K562 (cell line): Measurements from ENCODE around the gene SDCCAG8.

Experiments used
- ATF6 ChIP-seq: sonication (generic); formaldehyde crosslinking; IDR thresholded peaks from 2 replicates; pipeline ENCODE4 v1.4.0; 2020; ENCODE audit warnings: mild to moderate bottlenecking, missing genetic modification reagents
- EZH2 ChIP-seq: IDR thresholded peaks from 2 replicates; pipeline ENCODE4 v1.6.1; 2012; ENCODE audit warnings: low read depth, mild to moderate bottlenecking, inconsistent platforms, low read length, borderline replicate concordance
- HNRNPH1 ChIP-seq: fragments of 200-400 bp; formaldehyde crosslinking; optimal IDR thresholded peaks from 2 replicates; pipeline ENCODE3; 2017; ENCODE audit warnings: low read depth, mild to moderate bottlenecking, low read length, moderate library complexity
- NFIC ChIP-seq: fragments of 450-650 bp; IDR thresholded peaks from 2 replicates; pipeline ENCODE4 v1.6.1; 2017; ENCODE audit warnings: mild to moderate bottlenecking, inconsistent platforms
- POLR2AphosphoS5 ChIP-seq: IDR thresholded peaks from 2 replicates; pipeline ENCODE4 v1.6.1; 2011; ENCODE audit warnings: mild to moderate bottlenecking, low read depth, low read length, moderate library complexity; ENCODE audit not compliant: control insufficient read depth, insufficient read depth
- RNF2 ChIP-seq: sonication (generic); IDR thresholded peaks from 2 replicates; pipeline ENCODE4 v1.6.1; 2016
- TAF1 ChIP-seq: IDR thresholded peaks from 2 replicates; pipeline ENCODE4 v1.6.1; 2011; ENCODE audit warnings: mild to moderate bottlenecking, low read length, moderate library complexity; ENCODE audit not compliant: insufficient read depth, control insufficient read depth, severe bottlenecking; ENCODE audit errors: extremely low read depth
- TARDBP ChIP-seq: fragments of 450-650 bp; IDR thresholded peaks from 2 replicates; pipeline ENCODE4 v1.6.1; 2016
- TEAD1 ChIP-seq, 2 experiments: fragments of 450-650 bp in 1 of 2; sonication (generic) in 1 of 2; formaldehyde crosslinking; IDR thresholded peaks; 2 replicates each; pipeline versions ENCODE4 v1.4.0 to v1.8.0; 2020 to 2022; ENCODE audit warnings: mild to moderate bottlenecking in 2 of 2, missing genetic modification reagents in 1 of 2
- TEAD4 ChIP-seq, 2 experiments: sonication (generic) in 1 of 2; formaldehyde crosslinking in 1 of 2; IDR thresholded peaks; 2 replicates each; pipeline versions ENCODE4 v1.6.1 to v1.8.0; 2012 to 2022; ENCODE audit warnings: borderline replicate concordance in 1 of 2, inconsistent platforms in 1 of 2, low read length in 1 of 2, mild to moderate bottlenecking in 1 of 2, missing genetic modification reagents in 1 of 2
- TF ChIP-seq, protein P1 (sequence below): sonication (generic); formaldehyde crosslinking; IDR thresholded peaks from 2 replicates; pipeline ENCODE4 v1.8.1; 2023; ENCODE audit warnings: mild to moderate bottlenecking, missing genetic modification reagents
- TF ChIP-seq, protein P2 (sequence below): sonication (generic); formaldehyde crosslinking; IDR thresholded peaks from 2 replicates; pipeline ENCODE4 v1.8.0; 2023; ENCODE audit warnings: mild to moderate bottlenecking, missing genetic modification reagents

- no peak for TF ChIP-seq RNF2
- no peak for TF ChIP-seq NFIC
- TF ChIP-seq, protein P1, sequence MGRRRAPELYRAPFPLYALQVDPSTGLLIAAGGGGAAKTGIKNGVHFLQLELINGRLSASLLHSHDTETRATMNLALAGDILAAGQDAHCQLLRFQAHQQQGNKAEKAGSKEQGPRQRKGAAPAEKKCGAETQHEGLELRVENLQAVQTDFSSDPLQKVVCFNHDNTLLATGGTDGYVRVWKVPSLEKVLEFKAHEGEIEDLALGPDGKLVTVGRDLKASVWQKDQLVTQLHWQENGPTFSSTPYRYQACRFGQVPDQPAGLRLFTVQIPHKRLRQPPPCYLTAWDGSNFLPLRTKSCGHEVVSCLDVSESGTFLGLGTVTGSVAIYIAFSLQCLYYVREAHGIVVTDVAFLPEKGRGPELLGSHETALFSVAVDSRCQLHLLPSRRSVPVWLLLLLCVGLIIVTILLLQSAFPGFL (CRISPR knock-in tag) = no peak
- TF ChIP-seq, protein P2, sequence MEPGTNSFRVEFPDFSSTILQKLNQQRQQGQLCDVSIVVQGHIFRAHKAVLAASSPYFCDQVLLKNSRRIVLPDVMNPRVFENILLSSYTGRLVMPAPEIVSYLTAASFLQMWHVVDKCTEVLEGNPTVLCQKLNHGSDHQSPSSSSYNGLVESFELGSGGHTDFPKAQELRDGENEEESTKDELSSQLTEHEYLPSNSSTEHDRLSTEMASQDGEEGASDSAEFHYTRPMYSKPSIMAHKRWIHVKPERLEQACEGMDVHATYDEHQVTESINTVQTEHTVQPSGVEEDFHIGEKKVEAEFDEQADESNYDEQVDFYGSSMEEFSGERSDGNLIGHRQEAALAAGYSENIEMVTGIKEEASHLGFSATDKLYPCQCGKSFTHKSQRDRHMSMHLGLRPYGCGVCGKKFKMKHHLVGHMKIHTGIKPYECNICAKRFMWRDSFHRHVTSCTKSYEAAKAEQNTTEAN (CRISPR knock-in tag) = no peak
- no peak for TF ChIP-seq HNRNPH1
- no peak for TF ChIP-seq EZH2
- TF ChIP-seq TARDBP = no peak
- no peak for TF ChIP-seq TEAD1 (CRISPR knock-in tag; IDR thresholded peaks at IDR 0.05)
- no peak for TF ChIP-seq POLR2AphosphoS5
- TF ChIP-seq TEAD4 (IDR thresholded peaks at IDR 0.05; ENCODE audit: low read length) = no peak
- TF ChIP-seq TEAD4 (CRISPR knock-in tag; IDR thresholded peaks at IDR 0.05; ENCODE audit: borderline replicate concordance) = no peak
- no peak for TF ChIP-seq TAF1
- no peak for TF ChIP-seq ATF6
Measured at GRCh38 chr1:243548516-243548915, 292.7 kb downstream of the SDCCAG8 start.
